HG03103 (cell line): Measurements from ENCODE around the gene PRKCA.
A peak's percentile ranks its signal among the peaks of the same experiment; 100 is the strongest.

Experiments used
- ATAC-seq: cut with Tn5 transposase; IDR thresholded peaks from one replicate; pipeline ENCODE4 v1.9.1; 2021; ENCODE audit warnings: low read depth; ENCODE audit not compliant: unreplicated experiment

PRKCA gene

DNA sequence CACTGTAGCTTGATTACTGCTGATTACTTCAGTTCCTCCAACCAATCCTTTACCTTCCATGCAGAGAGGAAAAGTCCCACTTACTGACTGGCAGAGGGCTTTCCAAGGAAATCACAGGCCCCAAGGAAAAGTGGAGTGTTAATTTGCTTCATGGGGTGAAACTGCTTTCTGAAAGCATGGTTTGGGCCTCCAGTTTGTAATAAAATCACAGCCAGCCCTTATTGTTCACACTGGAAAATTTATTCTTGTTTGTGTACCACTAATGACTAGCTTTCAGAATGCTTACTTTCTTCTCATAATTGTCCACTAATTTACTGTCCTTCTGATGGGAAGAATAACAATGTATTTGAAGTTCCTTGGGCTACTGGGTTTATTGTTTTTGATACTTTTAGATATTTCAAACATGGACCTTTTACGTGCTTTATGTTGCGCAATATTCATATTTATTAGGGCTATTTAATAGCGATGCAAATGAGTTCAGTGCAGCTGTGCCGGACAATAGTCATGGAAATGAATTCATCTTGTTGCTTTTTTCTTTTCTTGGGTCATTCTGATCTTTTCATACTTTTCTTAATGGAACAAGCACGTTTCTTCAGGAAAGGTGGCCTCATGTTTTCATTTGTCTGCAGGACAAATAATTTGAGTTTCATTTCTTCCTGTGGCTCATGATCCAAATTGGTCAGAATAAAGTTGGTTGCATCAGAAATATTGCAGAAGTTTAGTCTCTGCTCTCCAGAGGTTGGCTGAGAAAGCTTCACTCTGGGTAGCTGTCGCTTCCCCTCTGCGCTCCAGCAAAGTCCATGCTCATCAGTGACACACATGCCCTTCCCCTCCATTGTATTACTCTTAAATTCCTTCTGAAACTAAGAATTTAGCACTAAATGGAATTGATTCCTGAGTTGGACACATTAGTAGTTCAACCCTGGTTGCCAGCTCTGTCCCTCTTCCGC, 128.7 kb downstream of the PRKCA start:
- ATAC-seq = no peak

DNA sequence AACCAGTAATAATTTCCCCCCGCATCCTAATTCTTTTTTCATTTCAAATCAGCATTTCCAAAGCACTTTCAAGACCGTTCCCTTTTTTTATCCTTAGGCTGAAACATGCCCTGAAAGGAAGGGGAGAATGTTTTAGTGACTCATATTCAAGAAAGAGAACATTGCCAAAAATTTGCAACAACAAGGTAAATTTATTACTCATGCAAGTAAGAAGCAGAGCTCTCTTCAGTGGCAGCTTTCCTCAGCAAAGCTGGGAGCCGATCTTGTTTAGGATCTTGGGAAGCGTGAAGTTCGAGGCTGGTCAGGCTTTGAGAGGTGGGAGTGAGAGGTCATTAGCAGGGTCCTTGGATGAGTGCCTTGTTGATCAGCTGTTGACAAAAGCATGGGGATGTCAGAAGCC, 129.5 kb downstream of the PRKCA start:
- no peak for ATAC-seq

DNA sequence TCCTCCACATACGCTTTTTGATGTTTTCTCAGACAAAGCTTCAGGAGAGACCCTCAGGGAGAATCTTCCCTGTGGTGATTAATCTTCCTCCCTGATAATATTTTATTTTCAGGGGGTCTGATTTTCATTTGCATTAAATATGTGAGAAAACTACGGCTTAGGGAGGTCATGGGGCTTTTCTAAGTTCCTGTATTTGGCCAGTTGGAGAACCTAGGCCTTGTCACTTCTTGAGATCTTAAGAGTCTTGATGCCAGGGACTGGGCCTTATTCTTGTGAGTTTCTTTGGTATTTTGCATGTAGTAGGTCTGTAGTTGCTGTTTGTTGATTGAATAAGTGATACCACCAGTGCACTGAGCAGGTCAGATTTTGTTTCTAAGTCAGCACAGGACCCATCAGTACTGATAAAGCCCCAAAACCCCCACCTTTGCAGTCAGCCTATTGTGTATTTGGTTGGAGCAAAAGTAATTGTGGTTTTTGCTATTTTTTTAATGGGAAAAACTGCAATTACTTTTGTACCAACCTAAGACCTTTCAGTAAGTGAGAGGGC, 130.1 kb downstream of the PRKCA start:
- no peak for ATAC-seq

DNA sequence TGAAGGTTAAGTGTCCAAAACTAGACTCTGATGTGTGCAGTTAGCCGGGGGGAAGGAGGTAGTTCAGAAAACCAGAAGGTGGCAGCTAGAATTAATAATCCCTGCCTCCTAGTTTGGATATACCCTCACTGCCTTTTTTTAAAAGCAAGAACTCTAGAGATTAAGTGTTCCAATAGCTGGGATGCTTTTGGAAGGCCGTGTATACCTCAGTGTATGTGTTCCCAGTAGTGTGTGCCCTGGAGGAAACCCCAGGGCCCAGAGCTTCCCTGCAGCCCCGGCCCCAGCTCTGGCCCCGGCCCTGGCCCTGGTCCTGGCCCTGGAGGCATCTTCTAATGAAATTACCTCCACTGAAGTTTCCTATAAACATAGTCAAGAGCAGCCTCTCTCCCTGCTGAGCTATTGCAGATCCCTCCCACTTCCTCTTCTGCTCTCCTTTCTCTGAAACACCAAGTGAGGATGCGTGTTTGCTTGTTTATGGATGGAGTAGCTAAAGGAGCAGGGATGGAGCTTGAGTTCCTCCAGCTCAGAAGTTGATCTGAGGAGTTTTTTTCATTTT, 130.7 kb downstream of the PRKCA start:
- ATAC-seq = no peak

DNA sequence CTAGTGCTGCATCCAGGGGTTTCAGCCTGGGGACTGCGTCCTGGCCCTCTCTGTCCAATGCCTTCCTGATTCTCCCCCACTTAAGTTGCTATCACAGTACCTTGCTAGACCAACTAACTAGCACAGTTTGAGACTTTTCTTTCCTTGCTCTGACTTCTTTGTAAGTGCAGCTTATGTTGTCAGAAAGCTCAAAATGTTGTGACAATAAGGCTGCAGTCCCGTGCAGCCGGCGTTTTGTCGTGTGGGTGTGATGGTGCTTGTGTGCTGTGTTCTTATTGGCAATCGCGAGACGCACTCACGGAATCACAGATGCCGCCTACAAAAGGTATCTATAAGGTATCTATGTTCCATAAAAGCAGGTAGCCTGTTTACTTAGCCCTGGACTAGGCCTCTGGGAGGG, 132.8 kb downstream of the PRKCA start:
- ATAC-seq = no peak

DNA sequence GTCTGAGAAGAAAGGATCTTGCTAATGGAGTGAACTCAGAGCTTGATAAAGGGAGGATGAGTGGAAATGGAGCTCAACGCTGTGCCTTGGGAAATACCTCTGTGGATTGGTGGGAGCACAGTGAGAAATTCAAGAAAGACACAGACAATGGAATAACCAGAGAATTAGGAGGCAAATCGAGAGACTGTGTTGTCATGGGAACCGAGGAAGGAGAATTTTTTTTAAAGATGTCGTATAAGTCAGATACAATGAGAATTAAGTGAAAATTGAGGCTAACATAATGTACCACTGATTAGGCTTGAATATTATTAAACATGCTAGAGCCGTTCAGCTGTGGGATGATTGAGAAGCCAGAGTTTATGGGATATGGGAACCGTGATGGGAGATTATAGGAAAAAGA, 134.2 kb downstream of the PRKCA start:
- ATAC-seq = no peak

DNA sequence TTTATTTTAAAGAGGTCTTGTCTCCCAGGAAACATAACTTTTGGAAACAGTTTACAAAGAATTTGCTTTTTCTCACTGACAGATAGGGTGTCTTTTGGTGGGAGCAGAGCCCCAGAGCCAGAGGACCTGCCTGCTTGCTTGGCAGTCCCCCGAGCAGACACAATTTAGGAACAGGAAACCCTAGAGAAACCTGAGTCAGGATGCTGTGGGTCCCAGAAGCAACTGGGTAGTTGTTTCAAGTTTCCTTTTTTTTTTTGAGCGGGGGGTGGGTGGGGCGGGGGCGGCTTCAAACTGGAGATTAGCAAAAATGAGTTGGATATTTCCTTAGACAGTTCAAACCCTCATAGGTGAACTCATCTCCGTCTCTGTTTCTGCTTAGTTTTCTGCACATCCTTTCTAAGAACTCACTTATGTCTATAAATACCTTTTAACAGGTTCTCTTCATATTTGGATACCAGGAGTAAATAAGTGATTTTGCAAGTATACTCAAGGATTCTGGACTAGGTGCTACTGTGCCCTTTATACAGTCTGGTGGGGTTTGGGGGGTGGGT, 135.1 kb downstream of the PRKCA start:
- no peak for ATAC-seq

DNA sequence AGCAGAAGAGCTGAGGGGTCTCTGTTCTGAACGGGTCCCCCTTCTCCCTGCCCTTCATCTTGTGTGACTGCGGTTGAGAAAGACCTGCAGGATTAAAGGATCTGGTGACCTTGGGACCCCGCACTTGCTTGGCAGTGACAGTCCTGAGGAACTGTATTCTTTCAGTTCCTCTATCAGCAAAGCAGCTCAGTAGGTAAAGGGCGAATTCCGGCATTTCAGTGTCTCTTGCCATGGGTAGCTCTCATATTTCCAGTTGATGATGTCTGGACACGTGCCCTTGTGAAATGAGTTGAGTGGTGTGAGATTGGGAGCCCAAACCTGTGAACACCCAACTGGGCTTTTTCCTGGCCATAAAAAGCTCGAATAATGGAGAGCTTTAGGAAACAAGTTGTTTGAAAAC, 135.7 kb downstream of the PRKCA start:
- no peak for ATAC-seq

DNA sequence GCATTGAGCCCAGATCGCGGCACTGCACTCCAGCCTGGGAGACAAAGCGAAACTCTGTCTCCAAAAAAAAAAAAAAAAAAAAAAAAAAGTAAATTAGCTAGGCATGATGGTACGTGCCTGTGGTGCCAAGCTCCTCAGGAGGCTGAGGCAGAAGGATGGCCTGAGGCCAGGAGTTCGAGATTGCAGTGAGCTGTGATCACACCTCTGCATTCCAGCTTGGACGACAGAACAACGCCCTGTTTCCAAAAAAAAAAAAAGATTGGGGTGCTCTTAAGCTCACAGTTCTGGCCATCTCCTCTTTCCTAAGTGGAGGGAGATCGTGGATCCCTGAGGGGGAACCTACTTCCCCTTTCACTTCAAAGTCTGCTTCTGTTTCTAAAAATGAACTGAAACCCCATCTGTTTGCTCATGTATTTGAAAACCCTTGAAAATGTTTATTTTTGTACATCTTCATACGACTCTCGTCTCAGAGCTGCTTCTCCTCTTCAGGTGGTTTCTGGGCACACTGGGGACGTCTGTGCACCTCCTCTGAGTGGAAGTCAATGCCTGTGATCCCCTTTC, 138.8 kb downstream of the PRKCA start:
- peak; percentile 91 for ATAC-seq

DNA sequence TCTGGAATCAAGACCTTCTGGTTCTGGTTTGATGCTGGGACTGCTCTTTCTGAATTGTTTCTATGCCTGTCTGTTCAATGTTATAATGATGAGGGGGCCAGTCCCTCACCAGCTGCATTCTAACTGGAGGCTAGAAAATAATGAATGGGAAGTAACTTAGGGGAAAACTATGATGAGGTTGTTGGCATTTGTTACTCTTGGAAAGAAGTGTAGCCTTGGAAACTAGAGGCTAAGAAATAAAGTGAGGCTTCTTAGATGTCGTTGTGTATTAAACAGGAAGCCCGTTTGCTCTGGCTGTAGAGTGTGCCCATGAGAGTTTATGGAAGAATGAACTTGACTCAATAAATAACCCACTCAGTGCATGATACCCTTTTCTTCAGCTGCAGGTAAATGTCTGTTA, 140.8 kb downstream of the PRKCA start:
- no peak for ATAC-seq

DNA sequence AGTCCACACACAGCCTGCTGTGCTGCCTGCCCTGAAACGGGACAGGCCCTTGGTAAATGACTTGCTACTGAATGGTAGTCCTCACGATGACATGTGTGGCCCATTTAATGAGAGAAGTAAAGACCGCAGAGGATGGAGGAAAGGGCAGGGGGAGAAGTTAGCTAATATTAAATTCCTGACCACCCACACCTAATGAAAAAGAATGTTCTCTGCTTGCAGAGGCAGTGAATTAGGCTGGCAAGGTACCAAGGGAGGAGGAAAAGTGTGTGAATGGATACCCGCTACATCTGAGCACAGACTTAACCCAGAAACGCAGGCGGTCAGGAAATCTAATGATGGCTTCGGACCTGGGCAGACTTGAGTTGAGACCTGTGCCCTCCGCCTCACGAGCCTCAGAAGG, 141.2 kb downstream of the PRKCA start:
- ATAC-seq = no peak

DNA sequence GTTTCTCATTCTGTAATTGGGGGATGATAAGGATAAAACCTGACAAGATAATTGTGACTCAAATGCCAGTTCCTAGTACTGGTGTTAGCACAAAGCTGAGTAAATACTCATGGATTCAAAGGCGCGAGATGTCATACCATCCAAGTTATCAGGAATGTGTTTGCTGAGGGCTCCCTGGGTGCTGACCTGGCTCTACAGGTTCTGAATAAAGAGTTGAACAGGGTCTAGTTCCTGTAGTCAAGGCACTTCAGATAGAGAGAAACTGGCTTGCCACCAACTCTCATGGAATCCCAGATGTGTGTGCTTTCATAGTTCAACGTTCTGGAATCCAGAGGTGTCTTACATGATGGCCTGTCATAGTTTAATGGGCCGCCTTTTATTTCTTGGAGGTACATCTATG, 141.6 kb downstream of the PRKCA start:
- no peak for ATAC-seq

DNA sequence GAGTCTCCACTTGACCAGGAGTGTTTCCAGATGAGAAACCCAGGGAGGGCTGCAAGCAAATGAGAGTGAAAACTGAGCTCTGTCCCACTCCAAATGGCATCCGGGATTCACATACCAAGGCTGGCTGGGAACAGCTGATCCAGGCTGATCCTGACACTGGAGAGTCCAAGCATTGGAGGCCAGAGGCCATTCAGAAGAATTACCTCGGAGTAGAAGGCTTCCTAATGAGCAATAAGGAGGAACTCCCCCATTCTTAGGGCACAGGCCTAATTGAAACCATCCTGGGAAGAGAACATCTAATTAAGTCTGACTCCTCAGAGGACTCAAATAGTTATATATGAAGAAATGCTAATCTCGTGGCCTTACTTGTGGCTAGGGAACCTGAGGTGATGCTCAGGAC, 142.8 kb downstream of the PRKCA start:
- no peak for ATAC-seq

DNA sequence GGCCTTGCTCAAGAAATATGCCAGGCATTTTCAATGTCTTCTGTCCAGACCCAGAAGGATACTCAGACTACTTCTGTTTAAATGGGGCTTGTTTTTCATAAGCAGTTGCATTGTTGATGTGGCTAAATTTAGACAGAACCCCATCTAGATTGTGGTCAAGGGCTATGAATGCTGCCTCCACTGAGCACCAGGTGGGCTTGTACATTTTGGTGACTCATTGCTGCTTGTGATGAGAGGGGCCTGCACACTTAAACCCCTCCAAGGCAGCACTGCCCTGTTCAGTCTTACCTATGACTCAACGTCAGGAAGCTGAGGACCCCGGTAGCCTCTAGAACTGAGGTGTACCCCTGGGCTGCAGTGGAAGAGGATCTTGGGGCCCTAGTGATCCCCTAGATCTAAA, 144.0 kb downstream of the PRKCA start:
- ATAC-seq = no peak

DNA sequence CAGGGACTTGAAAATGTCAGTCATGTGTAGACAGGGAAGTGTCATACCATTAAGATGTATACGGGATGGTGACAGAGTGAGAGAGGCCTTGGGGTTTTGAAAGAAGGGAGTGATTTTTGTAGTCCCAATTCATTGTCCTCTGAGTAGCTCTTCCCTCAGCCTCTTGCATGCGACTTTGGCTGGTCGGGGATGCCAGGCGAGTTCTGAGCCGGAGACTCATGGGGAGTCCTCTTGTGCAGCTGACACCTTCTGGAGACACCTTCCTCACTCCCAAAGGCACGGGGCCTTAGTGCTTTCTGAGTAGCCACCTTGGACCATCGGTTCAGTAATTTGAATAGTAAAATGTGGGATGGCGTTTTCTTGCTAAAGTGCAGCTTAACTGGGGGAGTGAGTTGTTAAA, 144.7 kb downstream of the PRKCA start:
- ATAC-seq = no peak

DNA sequence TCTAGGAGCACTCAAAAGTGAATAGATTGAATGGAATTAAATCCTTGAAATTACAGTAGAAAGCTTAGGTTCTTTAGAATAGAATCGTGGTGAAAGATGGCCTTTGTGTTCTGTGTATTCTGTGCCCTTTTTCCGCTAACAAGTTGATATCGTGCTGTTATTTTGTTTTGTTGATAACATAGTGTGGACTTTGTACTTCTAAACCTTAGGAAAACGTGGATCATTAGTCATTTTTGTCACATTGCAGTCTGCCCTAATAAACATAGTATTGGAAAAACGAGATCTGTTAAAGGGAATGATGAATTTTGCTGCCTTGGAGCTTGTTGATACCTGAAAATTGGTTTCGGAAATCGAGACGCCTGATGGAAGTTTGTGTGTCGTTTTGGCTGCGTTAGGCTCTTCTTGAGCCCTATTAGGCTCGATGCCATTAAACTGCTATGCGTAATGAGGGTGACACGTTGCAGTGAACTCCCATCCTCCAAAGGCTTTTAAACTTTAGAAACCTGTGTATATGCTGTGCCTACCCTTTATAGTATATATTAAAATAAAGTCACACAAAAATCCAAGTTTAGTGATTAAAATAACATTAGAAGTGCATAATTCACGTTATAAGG, 145.7 kb downstream of the PRKCA start:
- no peak for ATAC-seq

DNA sequence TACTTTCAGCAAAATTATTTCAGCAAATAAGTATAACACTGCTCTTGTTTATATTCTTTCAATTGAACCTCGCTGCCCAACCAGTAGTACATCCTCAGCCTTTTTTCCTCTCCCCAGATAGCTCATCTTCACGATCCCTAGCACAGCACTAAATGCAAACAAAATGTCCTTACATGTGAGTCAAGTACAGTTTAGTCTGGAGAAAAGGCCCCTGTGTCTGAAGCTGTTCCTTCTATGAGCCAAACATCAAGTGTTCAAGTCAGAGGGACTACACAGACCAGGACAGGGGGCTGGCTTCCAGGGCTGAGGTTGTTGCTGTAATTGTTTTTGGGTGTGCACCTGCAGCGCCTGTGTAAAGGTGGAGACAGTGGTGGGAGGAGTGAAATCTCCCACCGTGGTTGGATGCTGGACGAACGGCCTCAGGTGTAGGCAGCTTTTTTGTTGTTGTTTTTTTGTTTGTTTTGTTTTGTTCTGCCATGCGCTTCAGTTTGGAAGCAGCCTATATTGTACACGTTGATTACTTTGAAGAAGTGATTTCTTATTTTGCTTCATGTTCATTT, 147.1 kb downstream of the PRKCA start:
- ATAC-seq = no peak

DNA sequence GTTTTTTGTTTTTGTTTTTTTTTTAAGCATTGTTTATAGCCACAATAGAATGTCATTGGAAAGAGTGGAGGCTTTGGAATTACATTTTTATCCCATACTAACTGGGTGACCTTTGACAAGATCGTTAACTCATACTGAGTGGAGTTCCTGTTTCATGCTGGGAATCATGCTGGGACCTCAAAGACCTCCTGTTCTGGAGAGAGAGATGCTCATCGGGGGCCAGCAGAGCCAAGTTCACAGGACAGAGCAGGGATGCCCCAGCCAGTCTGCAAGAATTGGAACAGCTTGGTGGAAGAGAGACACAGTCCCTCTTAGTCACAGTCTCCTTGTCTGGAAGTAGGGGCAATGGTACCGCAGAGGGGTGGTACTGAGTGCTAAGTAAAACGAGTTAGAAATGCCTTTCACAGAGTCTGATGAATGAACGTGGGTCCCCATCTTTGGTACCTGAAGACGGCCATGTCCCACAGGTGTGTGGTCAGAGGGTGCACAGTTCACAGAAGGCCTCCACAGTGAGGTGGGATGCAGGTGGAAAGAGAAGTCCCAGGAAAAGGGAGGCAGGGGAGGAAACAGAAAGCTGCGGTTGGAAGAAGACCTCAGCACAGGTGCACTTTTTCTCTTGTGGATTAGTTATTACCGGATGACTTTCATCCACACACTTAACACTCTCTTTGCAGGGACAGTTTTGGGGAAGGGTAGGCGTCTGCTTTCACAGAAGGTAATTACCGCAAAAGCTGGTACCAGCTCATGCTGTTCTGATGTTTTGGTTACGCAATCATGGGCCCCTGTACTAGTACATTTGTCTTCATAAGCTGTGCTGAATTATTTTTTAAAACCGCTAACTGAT, 147.8 kb downstream of the PRKCA start:
- ATAC-seq = no peak

DNA sequence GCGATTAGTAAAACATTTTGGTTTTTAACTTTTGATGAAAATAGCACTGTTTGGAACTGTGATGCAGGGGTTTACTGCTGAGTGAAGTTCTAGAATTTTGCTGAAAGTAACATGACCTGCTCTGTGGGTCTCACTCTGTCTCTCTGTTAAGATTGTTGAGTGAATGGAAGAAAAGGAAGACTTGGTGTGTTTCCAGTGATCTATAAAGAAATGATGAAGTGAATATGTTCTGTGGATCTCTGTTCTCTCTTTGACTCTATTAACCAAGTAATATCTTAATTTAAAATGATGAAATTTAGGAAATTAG, 148.4 kb downstream of the PRKCA start:
- ATAC-seq = no peak
